Ovary (tissue), 9 donors: Measurements from ENCODE around the gene RPL23. TPM values are rescaled to one million over a fixed set of nuclear protein-coding genes. Genes with fewer than 3 reads are reported as not detected.

Experiments used
- DNase-seq, 5 donors: peaks; one replicate each; pipeline ENCODE4 v3.0.0-alpha.2; 2019 to 2020
- H3K27ac ChIP-seq, 2 donors: fragments of 200-600 bp; one replicate each; pipeline versions ENCODE4 v1.5.1 to v1.8.0; 2019 to 2022
- H3K27me3 ChIP-seq: fragments of 200-600 bp; one replicate; pipeline ENCODE4 v1.8.0; 2022
- H3K36me3 ChIP-seq: fragments of 200-600 bp; sonication (generic); one replicate; pipeline ENCODE4 v1.5.1; 2019
- H3K4me1 ChIP-seq: one replicate; pipeline ENCODE4 v1.8.1; 2013; ENCODE audit warnings: mild to moderate bottlenecking, moderate library complexity; ENCODE audit not compliant: insufficient read depth
- H3K4me3 ChIP-seq: fragments of 200-600 bp; sonication (generic); one replicate; pipeline ENCODE4 v1.5.1; 2017
- H3K9me3 ChIP-seq, 2 donors: fragments of 200-600 bp in 1 of 2; sonication (generic) in 1 of 2; one replicate each; pipeline versions ENCODE4 v1.5.1 to v1.8.1; 2013 to 2019; ENCODE audit warnings: mild to moderate bottlenecking in 1 of 2, moderate library complexity in 1 of 2
- CTCF ChIP-seq, 3 donors: fragments of 450-650 bp in 2 of 3; fragments of 200-600 bp in 1 of 3; IDR thresholded peaks; one replicate each; pipeline versions ENCODE4 v1.5.1 to v1.8.0; 2016 to 2022; ENCODE audit warnings: antibody characterized with exemption in 3 of 3, mild to moderate bottlenecking in 1 of 3
- EP300 ChIP-seq: sonication (generic); formaldehyde crosslinking; IDR thresholded peaks from one replicate; pipeline ENCODE4 v1.6.1; 2017; ENCODE audit warnings: antibody characterized with exemption
- POLR2A ChIP-seq: fragments of 450-650 bp; IDR thresholded peaks from one replicate; pipeline ENCODE4 v1.6.1; 2017; ENCODE audit warnings: antibody characterized with exemption, mild to moderate bottlenecking, moderate library complexity
- WGBS, 3 donors: extraction: QIAGEN DNeasy Blood & Tissue Kit in 1 of 3; methylation state at CpG; one replicate each; pipeline versions ENCODE4 v1.1.5 to v1.1.7; 2013 to 2017; 5-methylcytosine and 5-hydroxymethylcytosine counted together
- intact Hi-C, 4 donors: fragments of 100-400 bp; cut with DNase I; formaldehyde crosslinking; loops; one replicate each; pipeline versions ENCODE4 v1.11.0 to v1.15.1; 2022 to 2023
- polyA plus RNA-seq, 2 donors: library from polyadenylated mRNA; stranded (reverse); fragments of 200-250 nt in 1 of 2; fragments of 350-450 nt in 1 of 2; fragmentation: Illumina TruSeq in 1 of 2; extraction: RNeasy Lipid Tissue Mini Kit (QIAGEN cat#74804) in 1 of 2; gene quantifications; one replicate each; pipeline ENCODE4 v1.2.3, GENCODE V29; 2013 to 2014
- total RNA-seq, 7 donors: library from RNA; depleted of rRNA in 2 of 7; stranded (reverse); fragments of >200 nt in 2 of 7; fragmentation: NEBNext Ultra II Directional in 3 of 7; extraction: Animal tissue kit (Norgen Biotek cat#: 25700) in 3 of 7; gene quantifications; one replicate each; pipeline versions ENCODE4 v1.1.0 to v1.2.4, GENCODE V29; 2016 to 2023
- donor health status: DM: no; HTN: no; CAD: no; lungs with moderate emphysema.
- donor health status: DM: no; HTN: no; CAD: no.
- donor health status: Bipolar disorder and iron deficiency.
- donor health status: DM: yes; HTN: yes; CAD: no.
- donor health status: DM: no; HTN: no; CAD: no.
- donor health status: DM: yes; HTN: yes; CAD: no.

RPL23 gene
- total and polyA plus RNA-seq, 9 donors = 2,982 to 7,100 (median 3,568) TPM

GRCh38 chr17:38873640-38874380 is 20.3 kb upstream of the RPL23 start:
- no peak overlapping the region for H3K4me3 ChIP-seq
- no peak overlapping the region for H3K27ac ChIP-seq
- H3K9me3 ChIP-seq = no peaks in the 10 kb centered on the region
- WGBS, 3 donors = 37 to 43% (median 38%) methylated on average over 9 of the region's 9 CpGs
- intact Hi-C loops = loop anchor here in 1 of 4 donors (10.0 kb wide), 1 partner anchor 281 kb away; the partner anchor contains the start of gene PLXDC1
- TF ChIP-seq CTCF (IDR thresholded peaks at IDR 0.05) = no peak
- TF ChIP-seq POLR2A = no peak
- no peak for TF ChIP-seq EP300
- H3K27me3 ChIP-seq = no peaks in the 10 kb centered on the region
- DNase-seq = peak in 1 of 5 donors; percentile 33
- H3K36me3 ChIP-seq = no peaks in the 10 kb centered on the region
- peaks cover 36% of the 10 kb centered on the region for H3K4me1 ChIP-seq

- no peak for DNase-seq
- H3K27ac ChIP-seq = no peak overlapping the region
- H3K36me3 ChIP-seq = no peaks in the 10 kb centered on the region
- H3K9me3 ChIP-seq = no peaks in the 10 kb centered on the region
- 37 to 58% (median 41%) methylated on average over 9 of the region's 9 CpGs for WGBS, 3 donors
- intact Hi-C loops = loop anchor here in 1 of 4 donors (10.0 kb wide), 1 partner anchor 282 kb away; the partner anchor contains the start of gene PLXDC1
- peaks cover 36% of the 10 kb centered on the region for H3K4me1 ChIP-seq
- TF ChIP-seq CTCF (IDR thresholded peaks at IDR 0.05) = no peak
- no peak for TF ChIP-seq EP300
- no peak for TF ChIP-seq POLR2A
- H3K27me3 ChIP-seq = no peaks in the 10 kb centered on the region
- no peak overlapping the region for H3K4me3 ChIP-seq
Observed at GRCh38 chr17:38872671-38873385, 19.3 kb upstream of the RPL23 start.

GRCh38 chr17:38872027-38872511 is 18.5 kb upstream of the RPL23 start:
- Histone ChIP-seq H3K27ac (no peak overlapping the region), H3K36me3 (no peaks in the 10 kb centered on the region), H3K27me3 (no peaks in the 10 kb centered on the region), H3K4me1 (peaks cover 36% of the 10 kb centered on the region), H3K9me3 (no peaks in the 10 kb centered on the region), H3K4me3 (peak overlapping the region; percentile 95)
- TF ChIP-seq POLR2A (no peak), EP300 (no peak), CTCF (IDR thresholded peaks at IDR 0.05) (no peak)
- 24 to 26% (median 24%) methylated on average over 5 of the region's 5 CpGs for WGBS, 3 donors
- intact Hi-C loops = loop anchor here in 1 of 4 donors (10.0 kb wide), 1 partner anchor 283 kb away; the partner anchor contains the start of gene PLXDC1
- peak in 1 of 5 donors; percentile 36 for DNase-seq

- Histone ChIP-seq H3K27me3 (no peaks in the 10 kb centered on the region), H3K9me3 (no peaks in the 10 kb centered on the region), H3K4me1 (peaks cover 36% of the 10 kb centered on the region), H3K36me3 (no peaks in the 10 kb centered on the region), H3K27ac (no peak overlapping the region), H3K4me3 (peak overlapping the region; percentile 95)
- no peak for TF ChIP-seq EP300
- TF ChIP-seq POLR2A = no peak
- TF ChIP-seq CTCF (IDR thresholded peaks at IDR 0.05) = no peak
- DNase-seq = peak; percentile 64 to 79 (median 71)
- intact Hi-C loops = loop anchor here in 1 of 4 donors (10.0 kb wide), 1 partner anchor 283 kb away; the partner anchor contains the start of gene PLXDC1
- WGBS, 3 donors = 14 to 16% (median 14%) methylated on average over 11 of the region's 11 CpGs
Observed at GRCh38 chr17:38871247-38872015, 17.9 kb upstream of the RPL23 start.
